GM12878 (cell line): ENCODE measurements around the gene SLX4IP. TPM values are rescaled to one million over a fixed set of nuclear protein-coding genes. Genes with fewer than 3 reads are reported as not detected.

Source experiments
- ATF2 ChIP-seq: IDR thresholded peaks from 2 replicates; pipeline ENCODE4 v1.6.1; 2012; ENCODE audit warnings: low read length, inconsistent platforms
- BCL11A ChIP-seq: IDR thresholded peaks from 2 replicates; pipeline ENCODE4 v1.6.1; 2011; ENCODE audit warnings: low read depth, low read length
- BHLHE40 ChIP-seq, 2 experiments: fragments of 450-650 bp in 1 of 2; IDR thresholded peaks; 2 replicates each; pipeline ENCODE4 v1.6.1; 2011 to 2017; ENCODE audit warnings: low read depth in 2 of 2, borderline replicate concordance in 1 of 2, improper control_type of control experiment in 1 of 2, low read length in 1 of 2, mild to moderate bottlenecking in 1 of 2
- CHD1 ChIP-seq: IDR thresholded peaks from 2 replicates; pipeline ENCODE4 v1.6.1; 2012; ENCODE audit warnings: low read depth, low read length, improper control_type of control experiment
- CUX1 ChIP-seq: IDR thresholded peaks from 2 replicates; pipeline ENCODE4 v1.6.1; 2012; ENCODE audit warnings: improper control_type of control experiment, low read depth, low read length; ENCODE audit not compliant: insufficient replicate concordance
- DPF2 ChIP-seq: fragments of 450-650 bp; IDR thresholded peaks from 2 replicates; pipeline ENCODE4 v1.6.1; 2017; ENCODE audit warnings: mild to moderate bottlenecking
- EGR1 ChIP-seq, 2 experiments: IDR thresholded peaks; 1 replicate in 1 of 2; 2 replicates in 1 of 2; pipeline ENCODE4 v1.6.1; 2011 to 2012; ENCODE audit warnings: low read depth in 2 of 2, low read length in 2 of 2, borderline replicate concordance in 1 of 2, mild to moderate bottlenecking in 1 of 2, moderate library complexity in 1 of 2
- ESRRA ChIP-seq: IDR thresholded peaks from 2 replicates; pipeline ENCODE4 v1.6.1; 2012; ENCODE audit warnings: mild to moderate bottlenecking, low read length, improper control_type of control experiment
- IRF3 ChIP-seq: fragments of 450-650 bp; IDR thresholded peaks from 2 replicates; pipeline ENCODE4 v1.6.1; 2014; ENCODE audit warnings: mild to moderate bottlenecking
- NR2F1 ChIP-seq: fragments of 450-650 bp; conservative IDR thresholded peaks from 2 replicates; pipeline ENCODE4 v1.6.1; 2017; ENCODE audit warnings: mild to moderate bottlenecking
- POU2F2 ChIP-seq: IDR thresholded peaks from 3 replicates; pipeline ENCODE4 v1.6.1; 2011; ENCODE audit warnings: low read depth, mild to moderate bottlenecking, low read length, borderline replicate concordance
- SREBF2 ChIP-seq: IDR thresholded peaks from 2 replicates; pipeline ENCODE4 v1.6.1; 2012; ENCODE audit warnings: mild to moderate bottlenecking, low read length
- WRNIP1 ChIP-seq: IDR thresholded peaks from 2 replicates; pipeline ENCODE4 v1.6.1; 2011; ENCODE audit warnings: low read depth, low read length, improper control_type of control experiment, borderline replicate concordance
- ZNF687 ChIP-seq: fragments of 450-650 bp; IDR thresholded peaks from 2 replicates; pipeline ENCODE4 v1.6.1; 2017; ENCODE audit warnings: mild to moderate bottlenecking, moderate library complexity
- polyA plus RNA-seq, 11 experiments: library from polyadenylated mRNA; depleted of rRNA in 4 of 11; unstranded in 6 of 11; stranded (reverse) in 5 of 11; fragments of >200 nt; fragmentation: Nextera tagmentation in 4 of 11; fragmentation: Illumina TruSeq in 1 of 11; extraction: Ambion mirVana in 4 of 11; extraction: Trizol in 1 of 11; gene quantifications; 1 replicate in 1 of 11; 2 replicates in 10 of 11; pipeline versions ENCODE4 v1.2.1 to v1.2.3, GENCODE V29; 2011 to 2016; ENCODE audit warnings: inconsistent platforms in 2 of 11, missing spikeins in 2 of 11, low read depth in 1 of 11
- total RNA-seq, 4 experiments: library from RNA; depleted of rRNA in 3 of 4; stranded (reverse); fragments of >200 nt in 3 of 4; fragmentation: Illumina TruSeq in 1 of 4; extraction: Trizol in 1 of 4; gene quantifications; 2 replicates each; pipeline versions ENCODE4 v1.2.1 to v1.2.3, GENCODE V29; 2013 to 2021

The SLX4IP gene
- total and polyA plus RNA-seq, 10 of the 15 experiments (the other 5 are each of a cell fraction or from before 2014, with no cell fraction given), result 2.2 to 11.0 (median 6.3) TPM

- TF ChIP-seq ATF2 (no peak), CHD1 (no peak), IRF3 (no peak), DPF2 (no peak), WRNIP1 (no peak), SREBF2 (no peak), BHLHE40 (IDR thresholded peaks at IDR 0.05; ENCODE audit: borderline replicate concordance in 1 of 2, low read depth in 2 of 2, low read length in 1 of 2) (no peak), POU2F2 (0 out of 3 replicates have a peak, but pooled peaks have one; percentile 16), CUX1 (no peak), ZNF687 (no peak), EGR1 (IDR thresholded peaks at IDR 0.05; ENCODE audit: borderline replicate concordance in 1 of 2, low read depth in 2 of 2, low read length in 2 of 2) (no peak), NR2F1 (no peak), BCL11A (no peak), ESRRA (no peak)
Measured at GRCh38 chr20:10553326-10553984, 118.3 kb downstream of the SLX4IP start (continued).
